ENCODE data around the gene VPS16. TPM values are rescaled to one million over a fixed set of nuclear protein-coding genes. Genes with fewer than 3 reads are reported as not detected.

VPS16 gene
- total RNA-seq, 2 donors from 2014 or later: 35.7 to 40.5 TPM

GRCh38 chr20:2899243-2899642 is 58.7 kb downstream of the VPS16 start:
- Histone ChIP-seq H3K9me3 (no peaks in the 10 kb centered on the region), H3K27ac (no peak overlapping the region), H3K27me3 (no peaks in the 10 kb centered on the region), H3K4me3 (no peak overlapping the region), H3K4me1 (no peaks in the 10 kb centered on the region), H3K36me3 (no peaks in the 10 kb centered on the region), H3K9ac (ENCODE audit: low read depth in 2 of 2, low read length in 2 of 2) (no peak overlapping the region)
- TF ChIP-seq CTCF (IDR thresholded peaks at IDR 0.05): no peak
- intact Hi-C loops (cut with DNase I): no loop called here
- DNase-seq: no peak

- no peak overlapping the region for H3K27ac ChIP-seq
- no peak overlapping the region for H3K9ac ChIP-seq (ENCODE audit: low read depth in 2 of 2, low read length in 2 of 2)
- no peaks in the 10 kb centered on the region for H3K36me3 ChIP-seq
- no peak overlapping the region for H3K4me3 ChIP-seq
- no peak for DNase-seq
- intact Hi-C loops (cut with DNase I): no loop called here
- H3K9me3 ChIP-seq: no peaks in the 10 kb centered on the region
- no peak for TF ChIP-seq CTCF (IDR thresholded peaks at IDR 0.05)
- H3K4me1 ChIP-seq: no peaks in the 10 kb centered on the region
- H3K27me3 ChIP-seq: no peaks in the 10 kb centered on the region
Observed at GRCh38 chr20:2900845-2901592, 60.5 kb downstream of the VPS16 start.

- H3K9ac ChIP-seq (ENCODE audit: low read depth in 2 of 2, low read length in 2 of 2): no peak overlapping the region
- no peak for DNase-seq
- H3K4me1 ChIP-seq: no peaks in the 10 kb centered on the region
- no peak overlapping the region for H3K27ac ChIP-seq
- H3K27me3 ChIP-seq: no peaks in the 10 kb centered on the region
- intact Hi-C loops (cut with DNase I): no loop called here
- no peak overlapping the region for H3K4me3 ChIP-seq
- H3K9me3 ChIP-seq: no peaks in the 10 kb centered on the region
- H3K36me3 ChIP-seq: no peaks in the 10 kb centered on the region
- TF ChIP-seq CTCF (IDR thresholded peaks at IDR 0.05): no peak
Observed at GRCh38 chr20:2902291-2902690, 61.7 kb downstream of the VPS16 start.

- Histone ChIP-seq H3K27ac (no peak overlapping the region), H3K27me3 (no peaks in the 10 kb centered on the region), H3K9me3 (no peaks in the 10 kb centered on the region), H3K36me3 (no peaks in the 10 kb centered on the region), H3K9ac (ENCODE audit: low read depth in 2 of 2, low read length in 2 of 2) (no peak overlapping the region), H3K4me3 (no peak overlapping the region), H3K4me1 (no peaks in the 10 kb centered on the region)
- intact Hi-C loops (cut with DNase I): no loop called here
- no peak for DNase-seq
- no peak for TF ChIP-seq CTCF (IDR thresholded peaks at IDR 0.05)
Observed at GRCh38 chr20:2902818-2903217, 62.3 kb downstream of the VPS16 start.

GRCh38 chr20:2903686-2904085 is 63.1 kb downstream of the VPS16 start:
- no peaks in the 10 kb centered on the region for H3K9me3 ChIP-seq
- no peak overlapping the region for H3K27ac ChIP-seq
- no peaks in the 10 kb centered on the region for H3K27me3 ChIP-seq
- no peak for TF ChIP-seq CTCF (IDR thresholded peaks at IDR 0.05)
- H3K4me1 ChIP-seq: no peaks in the 10 kb centered on the region
- no peaks in the 10 kb centered on the region for H3K36me3 ChIP-seq
- H3K9ac ChIP-seq (ENCODE audit: low read depth in 2 of 2, low read length in 2 of 2): no peak overlapping the region
- intact Hi-C loops (cut with DNase I): no loop called here
- no peak for DNase-seq
- no peak overlapping the region for H3K4me3 ChIP-seq

Data from colonic mucosa (tissue), 4 donors.